Natural killer cell (primary cell): ENCODE measurements around the gene TCHHL1. TPM values are rescaled to one million over a fixed set of nuclear protein-coding genes. Genes with fewer than 3 reads are reported as not detected.

Source experiments
- ATAC-seq, 3 donors: fragments of 150-1000 bp in 2 of 3; fragments of 200-7000 bp in 1 of 3; cut with Tn5 transposase; 1 replicate in 1 of 3; 2 replicates in 2 of 3; pipeline ENCODE4 v1.10.0; 2021; ENCODE audit warnings: mild to moderate bottlenecking in 2 of 3, moderate library complexity in 2 of 3
- DNase-seq, 2 donors: peaks; one replicate each; pipeline versions ENCODE4 v3.0.0 to v3.0.0-alpha.2; 2013 to 2021; ENCODE audit warnings: mixed read lengths in 1 of 2
- H3K27ac ChIP-seq: one replicate; pipeline ENCODE4 v1.5.1; 2013; ENCODE audit warnings: mild to moderate bottlenecking, low read length
- H3K27me3 ChIP-seq: one replicate; pipeline ENCODE4 v1.6.1; 2013; ENCODE audit warnings: low read length; ENCODE audit not compliant: control insufficient read depth, insufficient read depth
- H3K36me3 ChIP-seq: one replicate; pipeline ENCODE4 v1.6.1; 2013; ENCODE audit warnings: low read length; ENCODE audit not compliant: control insufficient read depth, insufficient read depth
- H3K4me1 ChIP-seq: one replicate; pipeline ENCODE4 v1.6.1; 2013; ENCODE audit warnings: low read length; ENCODE audit not compliant: control insufficient read depth, insufficient read depth
- H3K4me3 ChIP-seq: one replicate; pipeline ENCODE4 v1.5.1; 2013; ENCODE audit warnings: low read length
- H3K9me3 ChIP-seq: one replicate; pipeline ENCODE4 v1.6.1; 2013; ENCODE audit warnings: low read length; ENCODE audit not compliant: control insufficient read depth, insufficient read depth
- H3K27ac Mint-ChIP-seq, 2 donors: one replicate each; pipeline ENCODE4 v1.8.0; 2022; ENCODE audit warnings: mild to moderate bottlenecking in 2 of 2, mixed read lengths in 2 of 2, moderate library complexity in 1 of 2
- H3K27me3 Mint-ChIP-seq, 2 donors: one replicate each; pipeline ENCODE4 v1.8.0; 2022; ENCODE audit warnings: low read depth in 2 of 2, mixed read lengths in 2 of 2
- H3K36me3 Mint-ChIP-seq: one replicate; pipeline ENCODE4 v1.8.0; 2022; ENCODE audit warnings: mixed read lengths
- H3K4me1 Mint-ChIP-seq, 2 donors: one replicate each; pipeline ENCODE4 v1.8.0; 2022; ENCODE audit warnings: mixed read lengths in 2 of 2
- H3K4me3 Mint-ChIP-seq: one replicate; pipeline ENCODE4 v1.8.0; 2022; ENCODE audit warnings: mild to moderate bottlenecking, moderate library complexity, mixed read lengths
- H3K9me3 Mint-ChIP-seq, 2 donors: one replicate each; pipeline ENCODE4 v1.8.0; 2022; ENCODE audit warnings: mixed read lengths in 2 of 2
- CTCF ChIP-seq: fragments of 200-600 bp; IDR thresholded peaks from one replicate; pipeline ENCODE4 v1.8.0; 2022; ENCODE audit warnings: antibody characterized with exemption
- WGBS: methylation state at CpG from one replicate; pipeline ENCODE4 v1.1.7; 2013; ENCODE audit warnings: missing lambda C conversion rate; ENCODE audit not compliant: insufficient coverage; 5-methylcytosine and 5-hydroxymethylcytosine counted together
- intact Hi-C: fragments of 100-400 bp; cut with micrococcal nuclease; formaldehyde crosslinking; loops from one replicate; pipeline ENCODE4 v1.14.2; 2022
- total RNA-seq, 4 donors: library from RNA; stranded (reverse); fragments of 120-200 nt in 1 of 4; gene quantifications; one replicate each; pipeline versions ENCODE4 v1.2.3 to v1.2.4, GENCODE V29; 2013 to 2022

The TCHHL1 gene
- total RNA-seq, 3 donors from 2014 or later (not counting 1 experiment from before 2014, with no cell fraction given) = not detected

DNA sequence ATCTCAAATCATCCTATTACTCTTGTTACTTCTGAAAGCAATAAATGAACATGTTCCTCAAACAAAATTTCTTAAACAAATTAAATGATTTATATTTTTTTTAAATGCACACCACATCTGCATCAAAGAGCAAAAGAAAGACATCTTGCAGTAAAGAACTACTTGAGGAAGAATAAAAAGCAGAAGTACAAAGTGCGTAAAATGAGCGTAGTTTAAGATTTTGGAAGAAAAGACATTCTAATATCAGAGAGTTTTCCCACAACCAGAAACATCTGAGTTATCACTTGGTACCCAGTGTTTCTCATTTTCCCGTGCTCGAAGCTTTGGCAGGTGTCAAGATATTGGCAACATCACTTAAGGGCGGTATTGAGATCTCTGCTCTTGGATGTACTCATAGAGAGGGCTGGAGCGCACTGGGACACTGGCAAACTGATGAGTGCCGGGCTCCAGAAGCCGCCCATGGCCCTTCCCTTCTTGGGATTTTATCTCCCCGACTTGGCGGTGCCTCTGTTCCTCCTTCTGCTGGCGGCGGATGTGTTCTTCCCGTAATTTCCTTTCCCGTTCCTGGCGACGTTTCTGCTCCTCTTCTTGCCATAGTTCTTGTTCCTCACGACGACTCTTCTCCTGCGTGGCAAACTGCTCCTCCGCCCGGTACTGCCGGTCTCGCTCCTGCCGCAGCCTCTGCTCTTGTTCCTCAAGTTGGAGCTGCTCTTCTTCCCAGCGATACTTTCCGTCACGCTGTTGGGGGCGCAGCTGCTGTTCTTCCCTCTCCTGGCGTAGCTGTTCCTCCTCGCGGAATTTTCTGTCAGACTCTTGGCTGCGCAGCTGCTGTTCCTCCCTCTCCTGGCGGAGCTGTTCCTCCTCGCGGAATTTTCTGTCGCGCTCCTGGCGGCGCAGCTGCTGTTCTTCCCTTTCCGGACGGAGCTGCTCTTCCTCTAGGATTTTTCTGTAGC, 18.4 kb upstream of the TCHHL1 start:
- ATAC-seq = no peak
- no peak for TF ChIP-seq CTCF
- WGBS = 17% methylated on average over 40 of the region's 41 CpGs
- intact Hi-C loops = no loop called here
- H3K4me3 Mint-ChIP-seq = no peak overlapping the region
- H3K36me3 Mint-ChIP-seq = no peaks in the 10 kb centered on the region
- Histone ChIP-seq H3K27me3 (peaks cover 50% of the 10 kb centered on the region), H3K4me3 (no peak overlapping the region), H3K27ac (no peak overlapping the region), H3K4me1 (peaks cover 33% of the 10 kb centered on the region), H3K36me3 (no peaks in the 10 kb centered on the region), H3K9me3 (no peaks in the 10 kb centered on the region)
- H3K27me3 Mint-ChIP-seq = peaks cover 15 to 24% of the 10 kb centered on the region in 2 donors
- no peaks in the 10 kb centered on the region for H3K9me3 Mint-ChIP-seq
- no peak for DNase-seq
- no peaks in the 10 kb centered on the region for H3K4me1 Mint-ChIP-seq
- no peak overlapping the region for H3K27ac Mint-ChIP-seq

DNA sequence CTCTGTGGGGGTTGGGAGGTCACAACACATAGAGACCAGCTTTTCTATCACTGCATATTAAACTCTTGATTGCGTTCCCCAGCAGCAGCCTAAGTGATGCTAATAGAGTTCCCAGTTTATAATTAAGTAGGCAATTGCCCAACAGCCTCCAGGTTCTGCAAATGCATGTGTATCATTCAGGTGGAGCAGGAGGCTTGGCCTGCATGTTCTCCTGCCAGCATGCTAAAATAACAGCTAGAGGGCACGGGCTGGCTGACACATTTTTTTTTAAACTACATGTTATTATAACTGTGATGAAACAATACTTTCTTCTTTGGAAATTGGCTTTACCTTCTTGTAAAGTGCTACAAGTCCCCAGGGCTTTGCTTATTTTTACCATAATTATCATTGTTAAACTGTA, 16.0 kb upstream of the TCHHL1 start:
- Histone ChIP-seq H3K27ac (no peak overlapping the region), H3K36me3 (no peaks in the 10 kb centered on the region), H3K27me3 (peaks cover 34% of the 10 kb centered on the region), H3K4me3 (no peak overlapping the region), H3K4me1 (peaks cover 11% of the 10 kb centered on the region), H3K9me3 (no peaks in the 10 kb centered on the region)
- Mint-ChIP-seq H3K36me3 (no peaks in the 10 kb centered on the region), H3K4me3 (no peak overlapping the region), H3K27me3 (peaks cover 34 to 38% of the 10 kb centered on the region in 2 donors), H3K27ac (no peak overlapping the region), H3K4me1 (no peaks in the 10 kb centered on the region), H3K9me3 (no peaks in the 10 kb centered on the region)
- 82% methylated on average over 1 of the region's 2 CpGs for WGBS
- intact Hi-C loops = no loop called here
- ATAC-seq (no peak), DNase-seq (no peak)
- TF ChIP-seq CTCF = no peak

GRCh38 chr1:152096931-152097330, 8.1 kb upstream of the TCHHL1 start:
- Histone ChIP-seq H3K4me3 (no peak overlapping the region), H3K27ac (no peak overlapping the region), H3K4me1 (no peaks in the 10 kb centered on the region), H3K9me3 (no peaks in the 10 kb centered on the region), H3K27me3 (peaks cover 13% of the 10 kb centered on the region), H3K36me3 (no peaks in the 10 kb centered on the region)
- intact Hi-C loops = no loop called here
- TF ChIP-seq CTCF = no peak
- WGBS = 86% methylated on average over 2 of the region's 3 CpGs
- DNase-seq (no peak), ATAC-seq (no peak)
- peaks cover 0 to 2% of the 10 kb centered on the region in 2 donors for H3K9me3 Mint-ChIP-seq
- H3K27ac Mint-ChIP-seq = no peak overlapping the region
- H3K4me3 Mint-ChIP-seq = no peak overlapping the region
- peaks cover 7% of the 10 kb centered on the region for H3K36me3 Mint-ChIP-seq
- H3K4me1 Mint-ChIP-seq = no peaks in the 10 kb centered on the region
- peaks cover 23 to 78% of the 10 kb centered on the region in 2 donors for H3K27me3 Mint-ChIP-seq
